HepG2 (cell line): ENCODE results near the gene CXCR5. TPM values are rescaled to one million over a fixed set of nuclear protein-coding genes. Genes with fewer than 3 reads are reported as not detected.

Experiments used
- CBX5 ChIP-seq: sonication (generic); formaldehyde crosslinking; IDR thresholded peaks from 2 replicates; pipeline ENCODE4 v1.4.0; 2020; ENCODE audit warnings: missing genetic modification reagents, borderline replicate concordance
- CCAR2 ChIP-seq: fragments of 200-400 bp; formaldehyde crosslinking; optimal IDR thresholded peaks from 2 replicates; pipeline ENCODE3; 2018; ENCODE audit warnings: low read depth, mild to moderate bottlenecking, low read length, moderate library complexity
- CREM ChIP-seq, 2 experiments: sonication (generic) in 1 of 2; formaldehyde crosslinking in 1 of 2; IDR thresholded peaks; 2 replicates each; pipeline versions ENCODE4 v1.4.0 to v1.6.1; 2016 to 2020; ENCODE audit warnings: antibody characterized with exemption in 1 of 2, mild to moderate bottlenecking in 1 of 2, missing genetic modification reagents in 1 of 2
- ELF1 ChIP-seq: sonication (generic); formaldehyde crosslinking; IDR thresholded peaks from 2 replicates; pipeline ENCODE4 v1.4.0; 2020; ENCODE audit warnings: missing genetic modification reagents
- EZH2 ChIP-seq: conservative IDR thresholded peaks from 2 replicates; pipeline ENCODE4 v1.6.1; 2012; ENCODE audit warnings: mild to moderate bottlenecking, low read depth, low read length, moderate library complexity
- FOXK1 ChIP-seq: sonication (generic); formaldehyde crosslinking; IDR thresholded peaks from 2 replicates; pipeline ENCODE4 v1.4.0; 2020; ENCODE audit warnings: low read depth, missing genetic modification reagents, borderline replicate concordance
- HMG20A ChIP-seq: IDR thresholded peaks from 2 replicates; pipeline ENCODE4 v1.6.1; 2016; ENCODE audit warnings: borderline replicate concordance
- KLF6 ChIP-seq: IDR thresholded peaks from 2 replicates; pipeline ENCODE4 v1.8.0; 2016; ENCODE audit warnings: missing biosample characterization, missing genetic modification reagents
- MED1 ChIP-seq: sonication (generic); formaldehyde crosslinking; IDR thresholded peaks from 2 replicates; pipeline ENCODE4 v1.4.0; 2020; ENCODE audit warnings: missing genetic modification reagents
- NCOR1 ChIP-seq: fragments of 200-600 bp; sonication (generic); IDR thresholded peaks from 2 replicates; pipeline ENCODE4 v1.7.0; 2017; ENCODE audit warnings: antibody characterized with exemption, low read length, borderline replicate concordance
- NKX3-1 ChIP-seq: sonication (generic); formaldehyde crosslinking; IDR thresholded peaks from 2 replicates; pipeline ENCODE4 v1.5.0; 2020; ENCODE audit warnings: missing genetic modification reagents
- POGZ ChIP-seq: sonication (generic); formaldehyde crosslinking; IDR thresholded peaks from 2 replicates; pipeline ENCODE4 v1.4.0; 2020; ENCODE audit warnings: mild to moderate bottlenecking, missing genetic modification reagents
- PTBP1 ChIP-seq: fragments of 200-400 bp; formaldehyde crosslinking; IDR thresholded peaks from 2 replicates; pipeline ENCODE4 v1.6.1; 2018; ENCODE audit warnings: low read length, low read depth; ENCODE audit not compliant: poor library complexity, severe bottlenecking
- SCMH1 ChIP-seq: sonication (generic); formaldehyde crosslinking; IDR thresholded peaks from 2 replicates; pipeline ENCODE4 v1.9.0; 2021; ENCODE audit warnings: missing genetic modification reagents, mild to moderate bottlenecking, borderline replicate concordance
- SMAD3 ChIP-seq: sonication (generic); formaldehyde crosslinking; IDR thresholded peaks from 2 replicates; pipeline ENCODE4 v1.4.0; 2020; ENCODE audit warnings: missing genetic modification reagents
- SUZ12 ChIP-seq: fragments of 150-350 bp; IDR thresholded peaks from 2 replicates; pipeline ENCODE4 v1.6.1; 2014; ENCODE audit warnings: low read depth, low read length
- TAF15 ChIP-seq: fragments of 200-400 bp; formaldehyde crosslinking; IDR thresholded peaks from one replicate; pipeline ENCODE4 v1.6.1; 2018; ENCODE audit warnings: mild to moderate bottlenecking, low read depth, low read length; ENCODE audit not compliant: poor library complexity, severe bottlenecking
- YEATS2 ChIP-seq: sonication (generic); formaldehyde crosslinking; IDR thresholded peaks from 2 replicates; pipeline ENCODE4 v1.4.0; 2020; ENCODE audit warnings: missing genetic modification reagents, borderline replicate concordance
- ZNF570 ChIP-seq: sonication (generic); formaldehyde crosslinking; IDR thresholded peaks from 2 replicates; pipeline ENCODE4 v1.4.0; 2020; ENCODE audit warnings: mild to moderate bottlenecking, missing genetic modification reagents, borderline replicate concordance
- ZNF792 ChIP-seq: IDR thresholded peaks from 2 replicates; pipeline ENCODE4 v1.6.1; 2016
- polyA plus RNA-seq, 8 experiments: library from polyadenylated mRNA; depleted of rRNA in 3 of 8; stranded (reverse) in 7 of 8; unstranded in 1 of 8; fragments of >200 nt; fragmentation: Illumina TruSeq in 4 of 8; extraction: Trizol in 4 of 8; gene quantifications; 2 replicates each; pipeline versions ENCODE4 v1.2.1 to v1.2.3, GENCODE V29; 2011 to 2016; ENCODE audit warnings: low read depth in 4 of 8, missing spikeins in 1 of 8, mixed read lengths in 1 of 8; ENCODE audit not compliant: insufficient read depth in 1 of 8
- total RNA-seq, 5 experiments: library from RNA; depleted of rRNA; stranded (reverse); fragments of >200 nt; fragmentation: Illumina TruSeq; extraction: Trizol; gene quantifications; 2 replicates each; pipeline ENCODE4 v1.2.3, GENCODE V29; 2016; ENCODE audit warnings: low read depth in 1 of 5
- TF ChIP-seq, protein P1 (sequence below): sonication (generic); formaldehyde crosslinking; IDR thresholded peaks from 2 replicates; pipeline ENCODE4 v1.4.0; 2020; ENCODE audit warnings: missing genetic modification reagents, borderline replicate concordance
- TF ChIP-seq, protein P2 (sequence below): sonication (generic); formaldehyde crosslinking; IDR thresholded peaks from 2 replicates; pipeline ENCODE4 v1.5.0; 2020; ENCODE audit warnings: missing genetic modification reagents, mild to moderate bottlenecking, borderline replicate concordance
- TF ChIP-seq, protein P3 (sequence below), 2 experiments: sonication (generic) in 1 of 2; formaldehyde crosslinking in 1 of 2; IDR thresholded peaks; 2 replicates each; pipeline versions ENCODE4 v1.5.1 to v1.6.1; 2011 to 2020; ENCODE audit warnings: borderline replicate concordance in 1 of 2, low read depth in 1 of 2, low read length in 1 of 2, mild to moderate bottlenecking in 1 of 2, missing genetic modification reagents in 1 of 2, moderate library complexity in 1 of 2
- TF ChIP-seq, protein P4 (sequence below): sonication (generic); formaldehyde crosslinking; IDR thresholded peaks from 2 replicates; pipeline ENCODE4 v1.8.1; 2023; ENCODE audit warnings: mild to moderate bottlenecking, missing genetic modification reagents, borderline replicate concordance

CXCR5 gene
- total and polyA plus RNA-seq, 2 of the 13 experiments (the other 11 are each of a cell fraction or from before 2014, with no cell fraction given), result not detected

DNA sequence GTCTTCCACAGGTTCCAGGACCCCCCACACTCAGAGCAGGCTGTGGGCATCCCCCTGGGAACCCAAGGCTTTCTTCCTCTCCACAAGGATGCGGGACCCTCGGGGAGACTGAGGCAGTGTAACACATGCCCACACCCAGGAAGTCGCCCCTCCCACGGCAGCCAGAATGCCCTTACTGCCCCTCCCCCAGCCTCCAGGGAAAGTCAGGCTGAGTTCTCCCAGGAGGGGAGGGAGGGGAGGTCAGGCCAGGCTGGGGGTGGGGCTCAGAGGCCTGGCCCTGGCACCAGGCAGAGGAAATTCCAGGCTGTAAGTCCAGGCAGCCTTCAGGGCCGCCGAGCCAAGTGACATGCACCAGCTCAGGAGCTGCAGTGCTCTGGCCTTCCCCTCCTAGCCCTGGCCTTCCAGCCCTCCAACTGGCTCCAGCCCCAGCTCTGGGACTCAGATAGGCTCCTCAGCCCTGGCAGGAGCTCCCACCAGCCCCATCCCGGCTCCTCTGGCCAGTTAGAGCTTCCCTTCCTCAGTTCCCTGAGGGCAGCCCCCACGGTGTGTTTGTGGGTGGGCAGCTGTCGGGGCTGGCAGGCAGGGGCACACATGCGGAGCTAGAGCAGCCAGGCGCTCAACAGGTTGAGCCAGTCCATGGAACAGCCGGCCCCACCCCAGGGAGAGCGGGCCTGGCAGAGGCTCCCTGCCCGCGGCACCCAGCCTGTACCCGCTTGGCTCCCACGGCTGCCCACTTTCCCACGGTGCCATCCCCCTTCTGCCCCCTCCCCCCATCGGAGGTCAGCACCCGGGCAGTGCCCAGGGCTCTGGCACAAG, 38.4 kb downstream of the CXCR5 start (continued):
- TF ChIP-seq FOXK1 (CRISPR knock-in tag) (no peak), HMG20A (no peak), NKX3-1 (CRISPR knock-in tag) (no peak), SCMH1 (no peak), CREM (IDR thresholded peaks at IDR 0.05) (no peak), CREM (CRISPR knock-in tag; IDR thresholded peaks at IDR 0.05) (no peak), CCAR2 (no peak), KLF6 (CRISPR knock-in tag) (no peak), EZH2 (no peak), ELF1 (CRISPR knock-in tag) (peak; percentile 17; the same call in 1 of the 2 replicates), YEATS2 (CRISPR knock-in tag) (no peak), ZNF570 (CRISPR knock-in tag) (no peak), ZNF792 (CRISPR knock-in tag) (no peak), POGZ (CRISPR knock-in tag) (no peak), SUZ12 (no peak), SMAD3 (CRISPR knock-in tag) (no peak), NCOR1 (no peak), CBX5 (CRISPR knock-in tag) (no peak), TAF15 (no peak), MED1 (CRISPR knock-in tag) (peak; percentile 34; the same call in 1 of the 2 replicates), PTBP1 (peak; percentile 20)
- TF ChIP-seq, protein P1, sequence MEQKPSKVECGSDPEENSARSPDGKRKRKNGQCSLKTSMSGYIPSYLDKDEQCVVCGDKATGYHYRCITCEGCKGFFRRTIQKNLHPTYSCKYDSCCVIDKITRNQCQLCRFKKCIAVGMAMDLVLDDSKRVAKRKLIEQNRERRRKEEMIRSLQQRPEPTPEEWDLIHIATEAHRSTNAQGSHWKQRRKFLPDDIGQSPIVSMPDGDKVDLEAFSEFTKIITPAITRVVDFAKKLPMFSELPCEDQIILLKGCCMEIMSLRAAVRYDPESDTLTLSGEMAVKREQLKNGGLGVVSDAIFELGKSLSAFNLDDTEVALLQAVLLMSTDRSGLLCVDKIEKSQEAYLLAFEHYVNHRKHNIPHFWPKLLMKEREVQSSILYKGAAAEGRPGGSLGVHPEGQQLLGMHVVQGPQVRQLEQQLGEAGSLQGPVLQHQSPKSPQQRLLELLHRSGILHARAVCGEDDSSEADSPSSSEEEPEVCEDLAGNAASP (CRISPR knock-in tag), result peak; percentile 49; the same call in 1 of the 2 replicates
- TF ChIP-seq, protein P2, sequence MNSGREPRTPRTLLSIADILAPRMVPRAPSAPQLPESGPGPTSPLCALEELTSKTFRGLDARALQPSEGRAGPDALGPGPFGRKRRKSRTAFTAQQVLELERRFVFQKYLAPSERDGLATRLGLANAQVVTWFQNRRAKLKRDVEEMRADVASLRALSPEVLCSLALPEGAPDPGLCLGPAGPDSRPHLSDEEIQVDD, result no peak
- TF ChIP-seq, protein P3, sequence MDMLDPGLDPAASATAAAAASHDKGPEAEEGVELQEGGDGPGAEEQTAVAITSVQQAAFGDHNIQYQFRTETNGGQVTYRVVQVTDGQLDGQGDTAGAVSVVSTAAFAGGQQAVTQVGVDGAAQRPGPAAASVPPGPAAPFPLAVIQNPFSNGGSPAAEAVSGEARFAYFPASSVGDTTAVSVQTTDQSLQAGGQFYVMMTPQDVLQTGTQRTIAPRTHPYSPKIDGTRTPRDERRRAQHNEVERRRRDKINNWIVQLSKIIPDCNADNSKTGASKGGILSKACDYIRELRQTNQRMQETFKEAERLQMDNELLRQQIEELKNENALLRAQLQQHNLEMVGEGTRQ (IDR thresholded peaks at IDR 0.05; ENCODE audit: low read depth, low read length), result no peak
- TF ChIP-seq, protein P3 (CRISPR knock-in tag; IDR thresholded peaks at IDR 0.05; ENCODE audit: borderline replicate concordance), result no peak; the same call in 1 of the 2 replicates
- TF ChIP-seq, protein P4, sequence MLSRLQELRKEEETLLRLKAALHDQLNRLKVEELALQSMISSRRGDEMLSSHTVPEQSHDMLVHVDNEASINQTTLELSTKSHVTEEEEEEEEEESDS (CRISPR knock-in tag), result no peak
